Vagina (tissue), 2 donors: ENCODE measurements around the gene BPI.

Source experiments
- POLR2A ChIP-seq, 2 donors: fragments of 450-650 bp; IDR thresholded peaks; one replicate each; pipeline ENCODE4 v1.6.1; 2017; ENCODE audit warnings: antibody characterized with exemption in 2 of 2, mild to moderate bottlenecking in 2 of 2, moderate library complexity in 2 of 2
- POLR2AphosphoS5 ChIP-seq, 2 donors: sonication (generic); formaldehyde crosslinking; IDR thresholded peaks; one replicate each; pipeline ENCODE4 v1.9.0; 2017; ENCODE audit warnings: antibody characterized with exemption in 2 of 2, mild to moderate bottlenecking in 2 of 2, low read depth in 1 of 2; ENCODE audit not compliant: insufficient read depth in 1 of 2
- TF ChIP-seq, protein P1 (sequence below), 3 experiments: fragments of 450-650 bp in 2 of 3; fragments of 200-600 bp in 1 of 3; sonication (generic) in 1 of 3; IDR thresholded peaks; one replicate each; pipeline ENCODE4 v1.5.1; 2017 to 2019; ENCODE audit warnings: antibody characterized with exemption in 3 of 3, mild to moderate bottlenecking in 2 of 3, moderate library complexity in 2 of 3

- no peak for TF ChIP-seq POLR2A (IDR thresholded peaks at IDR 0.05)
- TF ChIP-seq, protein P1, sequence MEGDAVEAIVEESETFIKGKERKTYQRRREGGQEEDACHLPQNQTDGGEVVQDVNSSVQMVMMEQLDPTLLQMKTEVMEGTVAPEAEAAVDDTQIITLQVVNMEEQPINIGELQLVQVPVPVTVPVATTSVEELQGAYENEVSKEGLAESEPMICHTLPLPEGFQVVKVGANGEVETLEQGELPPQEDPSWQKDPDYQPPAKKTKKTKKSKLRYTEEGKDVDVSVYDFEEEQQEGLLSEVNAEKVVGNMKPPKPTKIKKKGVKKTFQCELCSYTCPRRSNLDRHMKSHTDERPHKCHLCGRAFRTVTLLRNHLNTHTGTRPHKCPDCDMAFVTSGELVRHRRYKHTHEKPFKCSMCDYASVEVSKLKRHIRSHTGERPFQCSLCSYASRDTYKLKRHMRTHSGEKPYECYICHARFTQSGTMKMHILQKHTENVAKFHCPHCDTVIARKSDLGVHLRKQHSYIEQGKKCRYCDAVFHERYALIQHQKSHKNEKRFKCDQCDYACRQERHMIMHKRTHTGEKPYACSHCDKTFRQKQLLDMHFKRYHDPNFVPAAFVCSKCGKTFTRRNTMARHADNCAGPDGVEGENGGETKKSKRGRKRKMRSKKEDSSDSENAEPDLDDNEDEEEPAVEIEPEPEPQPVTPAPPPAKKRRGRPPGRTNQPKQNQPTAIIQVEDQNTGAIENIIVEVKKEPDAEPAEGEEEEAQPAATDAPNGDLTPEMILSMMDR (IDR thresholded peaks at IDR 0.05) = no peak
- TF ChIP-seq POLR2AphosphoS5 (IDR thresholded peaks at IDR 0.05; ENCODE audit: insufficient read depth in 1 of 2, low read depth in 1 of 2) = no peak
These were observed 45.9 kb downstream of the BPI start for GRCh38 chr20:38349856-38350255.
